Measurements from ENCODE around the gene NRP1.

Gene NRP1

DNA sequence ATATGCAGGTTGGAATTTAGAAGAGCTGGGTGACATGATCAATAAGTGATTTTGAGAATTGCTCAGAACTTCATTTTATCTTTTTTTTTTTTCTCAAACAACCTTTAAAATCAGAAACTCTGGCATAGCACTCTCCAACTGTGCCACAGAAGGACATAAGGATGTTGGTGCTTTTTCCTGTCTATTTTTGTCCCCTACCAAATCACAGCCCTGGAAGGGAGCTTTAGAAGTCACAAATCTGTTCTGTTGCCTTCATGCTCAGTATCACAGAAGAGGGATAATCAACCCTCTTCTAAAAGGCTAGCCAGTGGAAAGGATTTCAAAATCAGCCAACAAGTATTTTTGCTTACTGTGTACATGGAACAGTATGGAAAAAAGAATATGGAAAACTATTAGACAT, 14.8 kb upstream of the NRP1 start:
- DNase-seq (ENCODE audit: low read depth), result no peak

DNA sequence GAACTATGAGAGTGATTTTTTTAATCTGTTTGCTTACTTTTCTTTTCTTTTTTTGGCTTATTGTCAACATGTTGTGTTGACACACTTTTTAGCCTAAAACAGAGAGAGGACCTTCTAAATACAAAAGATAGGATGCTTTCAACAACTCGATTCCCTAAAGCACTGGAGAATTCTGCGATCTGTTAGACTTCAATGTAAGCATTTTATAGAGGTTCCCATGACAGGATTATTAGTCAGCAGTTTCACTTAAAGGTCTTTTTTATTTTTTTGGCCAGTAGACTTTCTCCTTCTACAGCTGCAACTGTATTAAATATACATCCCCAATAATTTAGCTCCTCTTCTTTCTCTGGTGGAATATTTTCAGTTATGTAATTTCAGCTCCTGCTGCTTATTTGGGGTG, 12.7 kb upstream of the NRP1 start:
- DNase-seq (ENCODE audit: low read depth), result no peak

DNA sequence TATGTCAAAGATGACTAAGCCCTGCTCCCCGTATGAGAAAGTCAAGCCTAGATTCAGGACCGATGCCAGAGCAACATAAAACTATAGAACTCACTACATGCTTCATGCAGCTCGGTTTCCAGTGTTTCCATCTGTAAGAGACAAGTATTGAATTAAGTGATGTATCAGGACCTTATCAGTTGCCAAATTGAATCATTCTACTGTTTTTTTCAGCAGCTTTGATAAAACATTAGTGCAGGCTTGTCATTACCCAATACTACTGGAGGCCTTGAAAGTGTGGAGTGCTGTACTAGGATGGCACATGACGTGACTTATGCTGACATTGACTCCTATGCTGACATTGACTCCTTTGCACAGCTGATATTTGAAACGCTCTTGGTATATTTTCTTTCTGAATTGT, 10.8 kb upstream of the NRP1 start:
- DNase-seq (ENCODE audit: low read depth), result no peak

DNA sequence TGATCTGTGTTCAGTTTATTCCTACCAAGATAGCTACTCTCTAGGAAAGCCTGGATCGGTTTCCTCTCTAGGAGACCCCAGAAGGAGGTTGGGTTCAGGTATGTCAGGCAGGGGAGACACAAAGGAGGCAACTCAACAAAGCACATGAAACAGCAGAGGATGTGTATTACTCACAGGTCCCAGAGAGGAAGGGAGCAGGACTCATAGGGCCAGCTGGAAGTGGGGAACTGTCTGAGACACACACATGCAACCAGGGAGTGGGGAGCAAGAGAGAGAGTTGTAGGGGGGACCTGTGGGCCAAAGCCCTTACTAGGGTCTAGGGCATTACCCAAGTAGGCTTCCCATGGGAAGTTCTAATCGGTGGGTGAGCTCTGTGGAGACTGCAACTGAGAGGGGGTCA, 10.2 kb upstream of the NRP1 start:
- DNase-seq (ENCODE audit: low read depth), result no peak

DNA sequence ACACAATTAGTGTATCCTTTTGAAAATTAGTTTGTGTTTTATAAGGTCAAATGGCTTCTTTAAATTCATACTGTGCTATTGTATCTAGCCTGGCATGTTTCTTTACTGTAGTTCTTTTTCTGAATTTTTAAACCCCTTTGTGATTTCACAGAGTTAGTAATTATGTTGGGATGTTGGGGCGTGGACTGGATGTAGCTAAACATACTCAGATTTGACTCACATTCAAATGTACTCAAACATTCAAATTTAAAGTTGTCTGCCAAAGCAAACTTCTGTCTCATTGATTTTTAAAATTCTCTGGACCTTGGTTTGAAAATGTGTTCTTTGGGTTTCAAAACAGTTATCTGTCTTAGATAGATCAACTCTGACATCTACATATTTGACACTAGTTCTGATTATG, 7.2 kb upstream of the NRP1 start:
- DNase-seq (ENCODE audit: low read depth), result no peak

DNA sequence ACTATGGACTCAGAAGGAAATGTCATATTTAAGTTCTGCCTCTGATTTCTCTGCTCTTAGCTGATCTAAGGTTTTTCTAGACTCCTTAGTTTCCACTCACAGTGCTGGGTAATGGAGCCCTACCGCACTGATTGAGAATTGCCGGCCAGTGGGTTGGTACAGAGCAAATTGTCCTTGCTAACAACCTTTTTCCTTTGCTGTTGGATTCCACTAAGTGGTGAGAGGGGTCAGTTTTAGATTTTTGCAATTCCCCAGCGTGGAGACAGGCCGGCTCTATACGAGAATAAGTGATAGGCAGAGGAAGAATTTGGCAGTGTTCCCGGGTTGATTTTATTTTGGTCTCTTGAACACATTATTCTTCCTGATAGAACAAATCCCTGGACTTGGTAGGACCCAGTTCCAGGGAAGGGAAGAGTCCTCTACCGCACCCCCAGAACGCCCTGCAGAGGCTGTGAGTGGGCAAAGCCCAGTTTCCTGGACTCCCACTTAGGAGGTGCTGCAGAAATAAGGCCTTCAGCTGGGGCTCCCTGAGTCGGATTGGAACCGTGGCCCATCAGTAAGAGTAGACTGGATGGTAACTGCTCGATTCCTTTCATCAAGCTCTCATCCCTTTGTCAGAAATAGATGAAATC, 3.0 kb upstream of the NRP1 start:
- DNase-seq (ENCODE audit: low read depth), result no peak

DNA sequence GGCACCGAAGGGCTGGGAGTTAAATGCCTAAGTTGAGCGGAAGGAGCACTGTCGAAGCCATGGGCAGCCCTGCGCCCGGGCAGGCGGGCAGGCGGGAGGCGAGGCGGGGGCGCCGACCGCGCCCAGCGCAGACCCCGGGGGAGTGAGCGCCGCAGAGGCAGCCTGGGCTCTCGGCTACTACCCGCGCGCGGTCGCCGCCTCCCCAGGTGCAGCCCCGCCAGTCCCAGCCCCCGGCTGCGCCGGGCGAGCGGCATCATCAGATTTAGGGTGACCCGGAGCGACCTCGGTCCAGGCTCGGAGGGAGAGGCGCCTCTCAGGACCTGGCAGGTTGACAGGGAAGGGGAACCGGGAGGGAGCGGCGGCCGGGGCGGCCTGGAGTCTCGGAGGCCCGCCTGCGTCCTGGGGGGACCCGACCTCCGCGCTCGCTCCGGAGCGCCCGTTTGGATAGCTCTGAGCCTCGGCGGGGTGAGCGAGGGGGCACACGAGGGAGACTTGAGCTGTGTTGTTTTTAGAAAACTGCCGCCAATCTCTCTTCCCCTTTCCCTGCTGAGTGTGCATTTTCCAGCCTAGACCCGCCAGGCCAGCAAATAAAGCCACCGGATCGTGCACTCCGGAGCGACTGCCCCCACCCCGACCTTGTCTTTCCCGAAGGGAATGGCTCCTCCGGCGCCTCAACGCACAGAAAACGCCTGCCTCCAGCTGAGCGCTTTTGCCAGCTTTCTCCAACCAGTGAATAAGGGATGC, 2.3 kb upstream of the NRP1 start:
- DNase-seq (ENCODE audit: low read depth), result no peak

DNA sequence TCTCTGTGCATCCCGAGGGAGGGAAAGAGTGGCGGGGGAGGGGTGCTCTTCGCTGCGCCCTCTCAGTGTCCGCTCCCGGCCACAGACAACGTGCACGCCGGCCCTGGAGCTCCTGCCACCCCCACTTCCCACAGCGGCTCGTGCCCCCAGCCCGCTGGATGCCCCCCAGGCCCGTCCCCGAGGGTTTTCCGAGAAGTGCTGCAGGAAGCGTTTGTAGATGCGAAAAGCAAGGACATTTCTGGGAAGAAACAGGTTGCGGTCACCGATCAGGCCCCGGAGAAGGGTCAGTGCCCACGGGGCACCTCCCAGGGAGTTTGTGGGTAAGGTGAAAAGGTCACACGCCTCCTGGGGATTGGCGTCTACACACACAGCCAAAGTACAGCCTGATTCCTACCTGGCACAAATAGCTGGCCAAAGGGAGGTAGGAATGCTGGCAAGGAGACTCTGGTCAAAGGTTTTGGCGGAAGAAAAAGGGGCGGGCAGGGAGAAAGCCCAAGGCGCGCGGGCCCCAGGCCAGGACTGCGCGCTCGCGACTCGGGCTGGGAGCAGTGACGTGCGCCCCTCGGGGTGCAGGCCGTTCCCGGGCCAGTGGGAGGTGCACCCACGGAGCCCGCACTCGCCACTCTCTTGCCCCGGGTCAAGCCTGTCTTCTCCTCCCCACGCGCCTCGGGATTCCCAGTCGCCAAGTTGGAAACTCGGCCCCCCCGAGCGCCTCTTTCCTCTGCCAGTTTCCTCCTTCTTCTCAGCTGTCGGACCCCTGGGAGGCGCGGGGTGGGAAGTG, 1.5 kb upstream of the NRP1 start:
- DNase-seq (ENCODE audit: low read depth), result no peak

DNA sequence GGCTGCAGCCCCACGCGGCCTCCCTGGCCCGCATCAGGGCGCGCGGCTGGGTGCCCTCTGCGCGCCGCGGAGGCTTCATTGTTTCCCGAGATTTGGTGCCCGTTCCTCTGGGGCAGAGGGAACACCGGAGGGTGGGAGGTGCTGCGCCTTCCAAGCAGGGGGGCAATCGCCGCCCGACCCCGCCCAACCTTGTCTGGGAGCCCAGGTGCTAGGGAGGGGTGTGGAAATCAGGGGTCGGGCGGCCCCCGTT, 1.0 kb upstream of the NRP1 start:
- no peak for DNase-seq (ENCODE audit: low read depth)

DNA sequence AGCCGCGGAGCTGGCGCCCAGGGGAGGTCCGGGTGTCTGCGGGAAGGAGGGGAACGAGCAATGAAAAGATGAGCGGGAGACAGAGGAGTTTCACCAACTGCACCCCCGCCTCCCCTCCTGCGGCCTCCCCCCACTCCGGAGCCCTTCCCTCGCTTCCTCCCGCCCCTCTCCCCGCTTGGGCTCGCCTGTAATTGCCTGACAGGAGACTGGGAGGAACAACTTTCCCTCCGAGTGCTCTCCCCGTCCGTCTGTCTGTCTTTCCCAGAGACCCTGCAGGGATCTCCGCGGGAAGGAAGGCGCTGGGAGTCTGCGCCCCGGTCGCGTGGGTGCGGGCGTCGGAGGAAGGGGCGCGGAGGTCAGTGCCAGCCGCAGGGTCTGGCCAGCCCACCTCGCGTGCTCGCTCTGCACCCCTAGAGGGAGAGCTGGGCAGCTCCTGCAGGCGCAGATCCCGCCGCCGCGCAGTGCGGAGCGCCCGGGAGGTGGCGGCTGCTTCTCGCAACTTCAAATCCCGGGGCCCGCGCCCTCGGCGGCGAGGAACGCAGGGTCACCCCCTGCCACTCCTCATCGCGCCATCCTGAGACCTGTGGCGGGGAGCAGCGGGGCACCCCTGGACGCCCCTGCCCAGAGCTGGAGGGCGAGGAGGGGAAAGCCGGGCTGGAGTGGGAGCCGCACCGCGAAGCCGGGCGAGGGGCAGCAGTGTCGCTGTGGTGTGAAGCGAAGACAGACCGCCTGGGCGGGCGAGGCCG, 511 bp upstream of the NRP1 start:
- peak; percentile 69 for DNase-seq (ENCODE audit: low read depth)

DNA sequence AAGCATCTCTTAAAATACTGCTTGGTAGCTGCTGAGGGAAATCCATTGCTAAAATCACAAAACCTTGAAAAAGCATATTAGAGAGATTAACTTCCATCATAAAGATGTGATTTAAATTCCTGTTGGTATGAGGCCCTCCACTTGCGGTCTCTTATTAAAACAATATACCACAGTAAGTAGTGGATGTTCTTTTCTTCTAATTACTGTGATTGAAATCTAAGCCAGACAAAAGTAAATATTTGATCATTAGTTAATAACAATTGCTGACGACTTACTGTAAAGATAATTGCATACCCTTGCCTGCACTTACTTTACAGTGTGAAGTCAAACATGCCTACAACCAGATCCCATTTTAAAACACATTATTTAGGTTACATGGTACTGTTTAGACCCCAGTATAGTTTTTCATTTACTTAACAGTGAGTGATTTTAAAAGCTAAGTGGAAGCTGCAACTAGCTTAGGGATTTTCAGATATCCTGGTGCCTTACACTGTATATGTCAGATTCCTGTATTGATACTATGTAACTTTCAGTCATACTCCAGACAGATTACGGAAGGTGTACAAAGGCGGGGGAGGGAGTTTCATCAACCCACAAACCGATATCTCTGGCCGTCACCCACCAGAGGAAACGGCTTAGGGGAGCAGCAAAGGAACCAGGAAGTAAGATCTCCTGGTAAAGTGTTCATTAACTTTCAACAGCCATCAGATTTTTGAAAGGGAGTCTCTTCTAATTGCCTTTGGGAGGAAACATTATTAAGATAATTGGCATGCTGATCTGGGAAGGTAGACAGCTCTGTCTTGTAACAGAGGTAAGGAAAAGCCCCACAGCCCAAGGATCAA, 986 bp downstream of the NRP1 start:
- no peak for DNase-seq (ENCODE audit: low read depth)

DNA sequence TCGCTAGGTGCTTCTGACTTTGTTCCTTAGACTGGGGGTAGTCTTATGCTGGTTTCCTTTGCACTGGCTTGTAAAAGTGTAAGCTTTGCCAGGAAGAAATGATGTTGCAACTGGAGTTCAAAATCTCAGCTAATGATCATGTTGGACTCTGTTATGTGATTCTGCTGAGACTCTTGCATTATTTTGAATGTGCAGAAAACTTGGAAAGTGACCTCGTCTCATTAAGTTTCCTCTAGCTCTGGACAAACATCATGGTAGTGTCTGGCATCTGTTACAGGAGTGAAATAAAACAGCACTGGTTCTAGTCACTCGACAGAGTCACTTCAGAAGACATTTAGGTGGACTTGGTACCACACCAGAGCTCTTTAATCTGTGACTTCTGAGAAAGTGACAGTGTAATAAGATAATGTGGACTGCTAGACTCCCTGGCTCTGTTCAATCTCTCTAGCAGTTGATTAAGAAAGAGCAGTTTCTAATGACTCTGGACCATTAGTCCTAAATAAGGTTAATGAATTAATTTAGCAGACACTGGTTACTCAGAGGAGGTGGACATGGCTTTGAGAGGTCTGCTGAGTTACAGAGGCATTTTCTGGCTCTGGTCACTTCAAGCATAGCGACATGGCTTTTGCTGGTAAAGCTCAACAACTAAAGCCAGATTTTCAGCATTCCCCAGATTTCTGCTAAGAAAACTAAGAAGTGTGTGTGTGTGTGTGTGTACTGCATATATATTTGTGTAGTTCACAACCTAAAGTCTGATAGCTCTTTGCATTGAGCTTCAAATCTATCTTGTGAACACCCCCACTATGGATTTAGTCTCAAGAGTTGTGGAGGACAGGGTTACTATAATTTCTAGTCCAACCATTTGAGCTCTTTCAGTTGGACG, 2.0 kb downstream of the NRP1 start:
- no peak for DNase-seq (ENCODE audit: low read depth)

DNA sequence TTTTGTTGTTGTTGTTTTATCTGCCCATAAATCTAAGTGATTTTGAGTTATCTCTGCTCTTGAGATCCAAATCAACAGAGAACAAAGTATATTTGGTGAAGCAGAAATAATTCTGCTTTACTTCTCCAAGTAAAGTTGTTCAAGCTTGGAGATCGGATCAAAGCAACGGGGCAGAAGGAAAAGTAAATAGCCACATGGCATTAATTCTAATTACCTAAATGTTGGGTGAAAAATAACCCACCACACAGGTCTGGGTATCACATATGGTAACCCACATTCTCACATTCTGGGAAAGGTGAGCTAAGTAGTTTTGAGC, 3.1 kb downstream of the NRP1 start:
- DNase-seq (ENCODE audit: low read depth), result no peak

DNA sequence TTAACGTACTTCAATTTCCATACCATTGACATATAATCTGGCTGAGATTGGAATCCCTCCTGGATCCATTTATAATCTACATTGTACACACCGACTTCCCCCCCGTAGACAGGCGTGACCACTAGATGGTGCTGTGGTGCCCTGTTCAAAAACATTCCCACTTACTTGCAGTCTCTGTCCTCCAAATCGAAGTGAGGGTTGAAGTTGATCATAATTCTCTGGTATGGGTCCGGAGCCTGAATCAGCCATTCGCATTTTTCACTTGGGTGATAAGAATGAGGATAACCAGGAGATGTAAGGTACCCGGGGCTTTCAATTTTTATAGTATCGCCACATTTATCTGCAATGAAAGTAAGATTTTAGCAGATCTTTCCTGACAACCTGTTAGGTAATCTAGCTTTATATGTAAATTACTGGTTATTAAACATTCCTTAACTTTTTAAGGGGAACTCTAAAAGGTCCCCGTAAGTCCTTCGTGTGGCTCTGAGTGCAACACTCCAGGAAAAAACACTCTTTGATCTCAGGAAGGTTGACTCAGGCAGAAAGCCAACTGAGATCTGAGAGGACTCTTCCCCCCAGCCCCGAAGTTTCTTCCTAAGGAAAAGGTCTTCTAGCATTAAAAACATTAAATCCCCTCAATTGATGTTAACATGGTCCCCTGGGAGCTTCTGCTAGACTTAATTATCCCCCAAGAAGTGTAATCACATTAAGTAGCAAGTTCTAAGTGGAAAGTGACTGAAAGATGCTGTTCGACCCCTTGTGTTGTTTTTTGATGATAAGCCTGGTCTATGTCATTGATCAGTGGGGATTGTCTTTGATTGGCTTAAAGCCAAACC, 3.7 kb downstream of the NRP1 start:
- no peak for DNase-seq (ENCODE audit: low read depth)

DNA sequence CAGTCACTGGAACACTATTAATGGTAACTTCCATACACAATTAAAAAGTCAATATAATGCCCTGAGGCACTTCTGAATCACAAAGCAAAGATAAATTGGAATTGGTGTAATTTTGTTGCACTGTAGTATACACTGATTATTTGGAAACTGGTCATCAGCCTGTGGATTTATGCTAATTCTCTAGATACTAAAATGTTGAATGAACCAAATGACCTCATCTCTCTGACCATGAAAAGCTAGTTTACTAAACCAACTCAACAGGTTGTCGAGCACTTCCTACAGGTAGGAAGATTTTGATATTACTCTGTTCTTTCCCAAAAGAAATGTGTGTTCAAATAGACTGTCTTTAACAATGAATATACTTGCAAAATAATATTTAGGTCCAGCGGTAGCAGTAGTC, 5.3 kb downstream of the NRP1 start:
- no peak for DNase-seq (ENCODE audit: low read depth)

DNA sequence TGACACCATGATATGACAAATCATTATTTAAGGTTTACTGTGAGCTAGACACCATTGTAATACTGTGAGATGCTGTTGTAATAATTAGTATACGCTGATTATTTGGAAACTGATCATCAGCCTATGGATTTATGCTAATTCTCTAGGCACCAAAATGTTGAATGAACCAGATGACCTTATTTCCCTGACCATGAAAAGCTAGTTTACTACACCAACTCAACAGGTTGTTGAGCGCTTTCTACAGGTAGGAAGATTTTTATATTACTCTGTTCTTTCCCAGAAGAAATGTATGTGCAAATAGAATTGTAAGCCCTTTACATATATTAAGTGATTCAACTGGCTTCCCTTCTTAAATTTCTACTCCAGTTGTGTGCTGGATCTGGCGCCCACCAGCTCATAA, 6.2 kb downstream of the NRP1 start:
- no peak for DNase-seq (ENCODE audit: low read depth)

DNA sequence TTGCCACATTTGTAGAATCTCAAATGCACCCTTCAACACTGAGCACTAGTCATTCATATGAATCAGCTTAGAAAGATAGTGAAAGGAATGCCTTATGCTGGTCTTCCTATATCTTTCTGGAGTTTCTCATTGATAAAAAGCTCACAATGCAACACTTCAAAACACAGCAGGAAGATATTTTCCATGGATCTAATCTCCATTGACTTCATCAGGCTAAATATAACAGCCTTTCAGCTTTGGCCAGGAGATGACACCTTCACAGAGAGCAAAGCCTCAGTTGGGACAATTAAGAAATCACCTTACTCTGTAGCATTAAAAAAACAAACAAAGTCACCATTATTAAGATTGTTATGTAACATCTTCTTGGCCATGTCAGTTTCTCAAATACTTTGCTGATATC, 6.7 kb downstream of the NRP1 start:
- no peak for DNase-seq (ENCODE audit: low read depth)

DNA sequence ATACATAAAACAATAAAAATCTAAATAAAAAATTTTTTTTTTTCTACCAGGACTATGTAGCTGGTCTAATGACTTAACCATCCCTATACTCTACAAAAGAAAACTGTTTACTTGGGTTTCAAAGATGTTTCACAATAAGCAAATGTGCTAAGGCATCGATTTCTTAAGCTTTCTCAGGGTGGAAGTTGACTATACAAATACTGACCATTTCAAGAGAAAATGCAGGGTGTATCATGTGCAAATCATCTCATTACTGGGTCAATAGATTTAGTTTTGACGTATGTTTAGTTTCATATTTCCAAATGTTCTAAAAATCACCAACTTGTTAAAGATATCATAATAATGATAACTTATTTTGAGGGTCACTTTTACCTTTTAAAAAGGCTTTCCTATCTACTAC, 7.5 kb downstream of the NRP1 start:
- no peak for DNase-seq (ENCODE audit: low read depth)

DNA sequence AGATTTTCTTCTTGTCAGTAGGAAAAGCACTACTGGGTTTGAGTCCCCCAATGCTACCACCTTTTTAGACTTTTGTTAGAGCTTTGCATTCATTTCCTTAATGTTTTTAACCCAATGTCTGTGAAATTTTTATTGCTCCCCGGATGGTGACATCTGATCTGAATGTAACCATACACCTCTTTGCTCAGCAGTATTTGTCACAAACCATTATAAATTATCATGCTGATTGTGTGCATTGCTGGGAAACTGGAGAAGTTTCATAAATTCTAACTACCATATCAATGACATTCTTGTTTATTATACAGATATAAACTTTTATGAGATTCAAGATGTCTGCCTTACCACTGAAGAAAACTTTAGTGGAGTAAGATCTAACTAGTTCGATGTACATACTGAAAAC, 8.5 kb downstream of the NRP1 start:
- no peak for DNase-seq (ENCODE audit: low read depth)

DNA sequence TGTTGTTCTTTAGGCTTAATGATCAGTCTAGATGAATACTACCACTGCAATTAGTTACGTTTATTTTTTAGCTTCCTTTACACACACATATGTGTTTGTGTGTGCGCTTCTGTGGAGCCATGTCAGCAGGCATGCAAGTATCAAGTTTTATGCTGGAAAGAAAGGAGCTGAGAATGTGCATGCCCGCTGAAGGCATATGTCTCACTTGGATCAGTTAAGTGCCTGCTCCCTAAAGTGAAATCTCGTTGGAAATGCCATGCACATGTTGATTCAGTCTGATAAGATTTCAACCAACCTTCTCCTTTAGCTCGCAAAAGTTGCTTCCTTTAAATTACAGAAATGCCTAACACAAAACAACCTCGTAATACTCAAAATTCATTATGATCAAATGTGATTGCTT, 10.7 kb downstream of the NRP1 start:
- no peak for DNase-seq (ENCODE audit: low read depth)

All from GM04503 (cell line).